GM18858 (cell line): ENCODE data around the gene SMIM28.
"Not testable (repeated sequence)": the region's sequence is repeated elsewhere in the genome, so short reads cannot be mapped to it uniquely, and the experiment has no call there.

Experiments used
- ATAC-seq: cut with Tn5 transposase; IDR thresholded peaks from one replicate; pipeline ENCODE4 v1.9.1; 2021; ENCODE audit not compliant: unreplicated experiment

The SMIM28 gene

GRCh38 chr6:138377844-138378243, at the start of gene SMIM28:
Gene SMIM28 (plus strand): TSS chr6:138377905. CDS start chr6:138378073, 168 bp downstream.
- ATAC-seq = no peak

- ATAC-seq = no peak
Observed at GRCh38 chr6:138328210-138328609, 49.5 kb upstream of the SMIM28 start.

GRCh38 chr6:138330763-138331162, 46.9 kb upstream of the SMIM28 start:
- ATAC-seq = no peak

- ATAC-seq = no peak
Observed at GRCh38 chr6:138331444-138331843, 46.3 kb upstream of the SMIM28 start.

- no peak for ATAC-seq
Observed at GRCh38 chr6:138331984-138332383, 45.7 kb upstream of the SMIM28 start.

- no peak for ATAC-seq
Observed at GRCh38 chr6:138334000-138334399, 43.7 kb upstream of the SMIM28 start.

- ATAC-seq = no peak
Observed at GRCh38 chr6:138334963-138335362, 42.7 kb upstream of the SMIM28 start.

GRCh38 chr6:138336221-138336620, 41.5 kb upstream of the SMIM28 start:
- no peak for ATAC-seq

- ATAC-seq = no peak
Observed at GRCh38 chr6:138337076-138337475, 40.6 kb upstream of the SMIM28 start.

- ATAC-seq = no peak
Observed at GRCh38 chr6:138339024-138339423, 38.7 kb upstream of the SMIM28 start.

GRCh38 chr6:138341176-138341575, 36.5 kb upstream of the SMIM28 start:
- no peak for ATAC-seq

GRCh38 chr6:138343112-138343511, 34.6 kb upstream of the SMIM28 start:
- no peak for ATAC-seq

- no peak for ATAC-seq
Observed at GRCh38 chr6:138345565-138346285, 32.0 kb upstream of the SMIM28 start.

GRCh38 chr6:138346302-138347195, 31.2 kb upstream of the SMIM28 start:
- no peak for ATAC-seq

GRCh38 chr6:138347864-138348263, 29.8 kb upstream of the SMIM28 start:
- no peak for ATAC-seq

GRCh38 chr6:138349891-138350290, 27.8 kb upstream of the SMIM28 start:
- ATAC-seq = no peak

- no peak for ATAC-seq
Observed at GRCh38 chr6:138357928-138358327, 19.8 kb upstream of the SMIM28 start.

GRCh38 chr6:138368684-138369083, 9.0 kb upstream of the SMIM28 start:
- ATAC-seq = not testable (repeated sequence)

- no peak for ATAC-seq
Observed at GRCh38 chr6:138370631-138371451, 6.9 kb upstream of the SMIM28 start.

- no peak for ATAC-seq
Observed at GRCh38 chr6:138371452-138371711, 6.3 kb upstream of the SMIM28 start.

- ATAC-seq = no peak
Observed at GRCh38 chr6:138371720-138372119, 6.0 kb upstream of the SMIM28 start.
